ENCODE data around the gene JPH4. TPM values are rescaled to one million over a fixed set of nuclear protein-coding genes. Genes with fewer than 3 reads are reported as not detected.

JPH4 gene
- total and polyA plus RNA-seq, 2 donors (not counting 3 experiments of a cell fraction or from before 2014, with no cell fraction given) = 0.06 TPM; not detected in 1

DNA sequence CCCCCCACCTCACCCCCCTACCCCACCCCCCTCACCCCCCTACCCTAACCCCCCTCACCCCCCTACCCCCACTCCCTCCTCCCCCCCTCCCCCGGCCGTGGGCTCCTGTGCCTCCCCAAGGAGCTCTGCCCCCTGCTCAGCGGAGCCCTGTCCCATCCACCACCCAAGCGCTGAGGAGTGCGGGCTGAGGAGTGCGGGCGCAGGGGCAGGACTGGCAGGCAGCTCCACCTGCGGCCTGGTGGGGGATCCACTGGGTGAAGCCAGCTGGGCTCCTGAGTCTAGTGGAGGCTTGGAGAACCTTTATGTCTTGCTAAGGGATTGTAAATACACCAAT lies 2.3 kb upstream of the JPH4 start:
- FAIRE-seq (no peak), DNase-seq (ENCODE audit: low read depth, low spot score) (no peak)
- H3K4me1 ChIP-seq (ENCODE audit: control insufficient read depth, extremely low read depth, insufficient read depth, low read length) = no peaks in the 10 kb centered on the region
- H3K4me2 ChIP-seq (ENCODE audit: insufficient read depth, low read length) = no peak overlapping the region
- ChIA-PET CTCF (no interaction called here), POLR2A (no interaction called here)
- intact Hi-C loops (cut with micrococcal nuclease) = no loop called here
- H3K9ac ChIP-seq (replicated peaks; ENCODE audit: extremely low read depth, insufficient read depth, low read length) = no peak overlapping the region
- H3K27me3 ChIP-seq (ENCODE audit: control insufficient read depth in 2 of 2, insufficient read depth in 2 of 2, low read length in 2 of 2) = peaks cover 29 to 36% of the 10 kb centered on the region in 2 experiments
- BruUV-seq (replicated peaks) = no TSS peak
- no peak overlapping the region for H2AFZ ChIP-seq (ENCODE audit: low read depth, low read length)
- H3K79me2 ChIP-seq (ENCODE audit: control insufficient read depth, insufficient read depth, low read length) = no peaks in the 10 kb centered on the region
- H3K4me3 ChIP-seq (replicated peaks in 1 of 3; ENCODE audit: insufficient read depth in 1 of 3, low read depth in 1 of 3, low read length in 3 of 3) = no peak overlapping the region
- dilution Hi-C loops (cut with MboI; ENCODE audit: extremely low pct_ligation_motif_present, low sequenced_read_pairs) = no loop called here
- H3K27ac ChIP-seq (ENCODE audit: insufficient read depth, low read depth, low read length) = no peak overlapping the region
- no peaks in the 10 kb centered on the region for H4K20me1 ChIP-seq (replicated peaks; ENCODE audit: control insufficient read depth, extremely low read depth, insufficient read depth, low read length)
- no peaks in the 10 kb centered on the region for H3K9me3 ChIP-seq (replicated peaks; ENCODE audit: control insufficient read depth, insufficient read depth, low read length)
- no peaks in the 10 kb centered on the region for H3K36me3 ChIP-seq (ENCODE audit: control insufficient read depth in 2 of 2, extremely low read depth in 1 of 2, insufficient read depth in 2 of 2, low read length in 2 of 2)
- TF ChIP-seq, protein P1, sequence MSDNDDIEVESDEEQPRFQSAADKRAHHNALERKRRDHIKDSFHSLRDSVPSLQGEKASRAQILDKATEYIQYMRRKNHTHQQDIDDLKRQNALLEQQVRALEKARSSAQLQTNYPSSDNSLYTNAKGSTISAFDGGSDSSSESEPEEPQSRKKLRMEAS (IDR thresholded peaks at IDR 0.05; ENCODE audit: insufficient read depth, insufficient read length) = no peak
- TF ChIP-seq JUN (IDR thresholded peaks at IDR 0.05; ENCODE audit: borderline replicate concordance, insufficient read depth, insufficient read length, low read depth) (no peak), EZH2 (IDR thresholded peaks at IDR 0.05; ENCODE audit: borderline replicate concordance, low read depth, low read length, severe bottlenecking) (no peak), MYC (IDR thresholded peaks at IDR 0.05; ENCODE audit: low read depth, low read length) (no peak), FOS (IDR thresholded peaks at IDR 0.05; ENCODE audit: borderline replicate concordance, insufficient read depth, low read length) (no peak), POLR2A (IDR thresholded peaks at IDR 0.05; ENCODE audit: low read depth, low read length) (no peak), POLR2AphosphoS5 (IDR thresholded peaks at IDR 0.05; ENCODE audit: insufficient read depth, low read depth, low read length) (no peak), GATA2 (IDR thresholded peaks at IDR 0.05; ENCODE audit: insufficient read depth, insufficient read length, low read depth, low read length) (no peak)
- TF ChIP-seq, protein P2, sequence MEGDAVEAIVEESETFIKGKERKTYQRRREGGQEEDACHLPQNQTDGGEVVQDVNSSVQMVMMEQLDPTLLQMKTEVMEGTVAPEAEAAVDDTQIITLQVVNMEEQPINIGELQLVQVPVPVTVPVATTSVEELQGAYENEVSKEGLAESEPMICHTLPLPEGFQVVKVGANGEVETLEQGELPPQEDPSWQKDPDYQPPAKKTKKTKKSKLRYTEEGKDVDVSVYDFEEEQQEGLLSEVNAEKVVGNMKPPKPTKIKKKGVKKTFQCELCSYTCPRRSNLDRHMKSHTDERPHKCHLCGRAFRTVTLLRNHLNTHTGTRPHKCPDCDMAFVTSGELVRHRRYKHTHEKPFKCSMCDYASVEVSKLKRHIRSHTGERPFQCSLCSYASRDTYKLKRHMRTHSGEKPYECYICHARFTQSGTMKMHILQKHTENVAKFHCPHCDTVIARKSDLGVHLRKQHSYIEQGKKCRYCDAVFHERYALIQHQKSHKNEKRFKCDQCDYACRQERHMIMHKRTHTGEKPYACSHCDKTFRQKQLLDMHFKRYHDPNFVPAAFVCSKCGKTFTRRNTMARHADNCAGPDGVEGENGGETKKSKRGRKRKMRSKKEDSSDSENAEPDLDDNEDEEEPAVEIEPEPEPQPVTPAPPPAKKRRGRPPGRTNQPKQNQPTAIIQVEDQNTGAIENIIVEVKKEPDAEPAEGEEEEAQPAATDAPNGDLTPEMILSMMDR (IDR thresholded peaks at IDR 0.05; ENCODE audit: extremely low read depth in 1 of 2, insufficient read depth in 1 of 2, low read depth in 1 of 2, low read length in 2 of 2) = no peak
- no peaks in the 10 kb centered on the region for H3K9me1 ChIP-seq (replicated peaks; ENCODE audit: control insufficient read depth, extremely low read depth, insufficient read depth, low read length)
